ENCODE measurements around the gene TAOK3.
A peak's percentile ranks its signal among the peaks of the same experiment; 100 is the strongest.
"Not testable (repeated sequence)": the region's sequence is repeated elsewhere in the genome, so short reads cannot be mapped to it uniquely, and the experiment has no call there.

The TAOK3 gene

DNA sequence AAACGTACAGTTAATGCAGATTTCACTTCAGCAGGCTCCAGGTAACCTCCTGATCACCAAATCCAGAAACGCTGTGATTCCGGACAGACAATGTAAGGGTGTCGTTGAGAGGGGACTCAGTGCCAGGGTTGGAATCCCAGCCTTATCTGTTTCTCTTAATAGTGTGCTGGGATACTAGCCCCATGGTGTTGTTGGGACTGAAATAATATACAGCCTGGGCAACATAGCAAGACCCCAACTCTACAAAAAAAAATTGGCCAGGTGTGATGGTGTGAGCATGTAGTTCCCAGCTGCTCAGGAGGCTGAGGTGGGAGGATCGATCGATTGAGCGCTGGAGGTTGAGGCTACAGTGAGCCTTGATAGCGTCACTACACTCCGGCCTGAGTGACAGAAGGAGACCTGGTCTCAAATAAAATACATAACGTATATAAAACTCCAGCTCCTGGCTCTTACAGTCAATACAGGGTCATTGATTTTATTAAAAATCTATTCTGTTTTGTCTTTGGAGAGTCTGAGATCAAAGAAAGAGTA lies 235.5 kb downstream of the TAOK3 start:
- DNase-seq (ENCODE audit: low spot score), result no peak

DNA sequence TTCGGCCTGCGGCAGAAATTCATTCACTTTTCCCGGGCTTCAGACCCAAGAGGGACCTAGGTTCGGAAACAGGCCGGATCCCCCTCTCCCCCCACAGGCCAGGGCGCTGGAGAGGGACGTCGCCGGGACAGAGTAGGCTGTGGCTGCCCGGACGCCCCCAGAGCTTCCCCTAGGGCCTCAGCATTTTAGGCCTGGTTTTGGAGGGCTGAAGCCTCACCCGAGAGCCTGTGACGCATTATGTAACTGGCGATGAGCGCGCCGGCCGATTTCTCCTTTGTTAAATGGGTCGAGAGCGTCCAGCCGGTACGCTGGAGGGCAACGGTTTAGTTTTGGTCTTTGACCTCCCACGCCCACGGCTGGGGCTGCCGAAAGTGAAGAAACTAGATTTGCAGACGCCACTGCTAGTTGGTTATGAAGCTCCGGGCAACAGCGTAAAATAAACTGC lies 236.1 kb downstream of the TAOK3 start:
- peak; percentile 29 for DNase-seq (ENCODE audit: low spot score)

DNA sequence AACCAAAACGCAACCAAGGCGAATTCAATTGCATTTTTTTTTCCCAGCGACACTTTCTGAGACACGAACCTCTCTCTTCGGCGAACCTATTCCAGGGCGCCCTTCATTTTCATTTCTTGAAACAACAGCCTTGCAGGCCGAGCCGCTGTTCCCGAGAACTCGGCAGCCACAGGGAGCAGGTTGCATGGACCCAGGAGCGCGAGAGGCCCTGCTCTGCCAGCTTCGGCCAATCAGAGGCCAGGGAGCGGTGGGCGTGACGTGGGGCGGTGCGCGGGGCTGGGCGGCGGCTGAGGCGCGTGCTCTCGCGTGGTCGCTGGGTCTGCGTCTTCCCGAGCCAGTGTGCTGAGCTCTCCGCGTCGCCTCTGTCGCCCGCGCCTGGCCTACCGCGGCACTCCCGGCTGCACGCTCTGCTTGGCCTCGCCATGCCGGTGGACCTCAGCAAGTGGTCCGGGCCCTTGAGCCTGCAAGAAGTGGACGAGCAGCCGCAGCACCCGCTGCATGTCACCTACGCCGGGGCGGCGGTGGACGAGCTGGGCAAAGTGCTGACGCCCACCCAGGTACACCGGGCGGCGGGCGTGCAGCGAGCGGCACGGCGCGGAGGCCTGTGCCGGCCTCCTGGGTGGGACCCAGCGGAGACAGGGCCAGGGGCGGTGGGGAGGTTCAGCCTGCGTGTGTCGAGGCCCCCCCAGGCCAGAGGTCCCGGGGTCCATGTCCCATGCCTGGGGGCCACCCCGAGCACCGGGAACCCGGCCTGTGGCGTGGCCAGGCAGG lies 236.7 kb downstream of the TAOK3 start, which contains the start of gene PEBP1:
Gene PEBP1 (plus strand): TSS at position 337 of the 771 bp plus-strand sequence. CDS start 86 bp downstream, at position 423.
- peak; percentile 85 for DNase-seq (ENCODE audit: low spot score)

DNA sequence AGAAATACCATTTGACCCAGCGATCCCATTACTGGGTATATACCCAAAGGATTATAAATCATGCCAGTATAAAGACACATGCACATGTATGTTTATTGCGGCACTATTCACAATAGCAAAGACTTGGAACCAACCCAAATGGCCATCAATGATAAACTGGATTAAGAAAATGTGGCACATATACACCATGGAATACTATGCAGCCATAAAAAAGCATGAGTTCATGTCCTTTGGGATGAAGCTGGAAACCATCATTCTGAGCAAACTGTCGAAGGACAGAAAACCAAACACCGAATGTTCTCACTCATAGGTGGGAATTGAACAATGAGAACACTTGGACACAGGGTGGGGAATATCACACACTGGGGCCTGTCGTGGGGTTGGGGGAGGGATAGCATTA lies 243.3 kb downstream of the TAOK3 start:
- not testable (repeated sequence) for DNase-seq (ENCODE audit: low spot score)

DNA sequence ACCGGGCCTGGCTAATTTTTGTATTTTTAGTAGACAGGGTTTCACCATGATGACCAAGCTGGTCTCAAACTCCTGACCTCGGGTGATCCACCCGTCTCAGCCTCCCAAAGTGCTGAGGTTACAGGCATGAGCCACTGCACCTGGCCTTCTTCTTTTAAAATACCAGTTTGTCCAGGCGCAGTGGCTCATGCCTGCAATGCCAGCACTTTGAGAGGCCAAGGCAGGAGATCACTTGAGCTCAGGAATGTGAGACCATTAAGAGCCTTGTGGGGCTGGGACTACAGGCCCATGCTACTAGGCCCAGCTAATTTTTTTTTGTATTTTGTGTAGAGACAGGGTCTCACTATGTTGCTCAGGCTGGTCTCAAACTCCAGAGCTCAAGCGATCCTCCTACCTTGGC lies 244.8 kb downstream of the TAOK3 start:
- no peak for DNase-seq (ENCODE audit: low spot score)

DNA sequence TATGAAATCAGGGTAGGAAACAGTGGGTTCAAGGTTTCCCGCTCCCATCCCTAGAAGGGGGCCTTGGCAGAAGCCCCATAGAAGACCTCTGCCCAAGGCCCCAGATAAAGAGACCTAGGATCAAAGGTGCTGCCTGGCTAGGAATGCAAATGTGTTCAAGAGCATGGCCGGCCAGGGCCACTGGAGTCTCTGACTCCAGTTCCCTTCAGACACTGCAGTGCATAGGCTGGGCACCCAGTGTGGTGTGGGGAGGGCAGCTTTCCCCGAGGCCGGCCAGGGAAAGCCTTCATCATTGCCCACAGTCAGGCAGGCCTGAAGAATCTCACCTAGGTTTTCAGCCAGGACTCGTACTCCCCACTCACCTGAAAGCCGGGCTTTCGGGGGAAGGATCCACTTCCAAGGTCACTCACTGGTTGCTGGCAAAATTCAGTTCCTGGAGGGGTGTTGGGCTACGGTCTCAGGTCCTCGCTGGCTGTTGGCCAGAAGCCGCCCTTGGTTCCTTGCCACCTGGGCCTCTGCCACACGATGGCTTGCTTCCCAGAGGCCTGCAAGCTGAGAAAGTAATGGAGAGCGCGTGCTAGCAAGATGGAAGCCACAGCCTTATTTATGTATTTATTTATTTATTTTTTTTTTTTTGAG lies 246.5 kb downstream of the TAOK3 start:
- no peak for DNase-seq (ENCODE audit: low spot score)

DNA sequence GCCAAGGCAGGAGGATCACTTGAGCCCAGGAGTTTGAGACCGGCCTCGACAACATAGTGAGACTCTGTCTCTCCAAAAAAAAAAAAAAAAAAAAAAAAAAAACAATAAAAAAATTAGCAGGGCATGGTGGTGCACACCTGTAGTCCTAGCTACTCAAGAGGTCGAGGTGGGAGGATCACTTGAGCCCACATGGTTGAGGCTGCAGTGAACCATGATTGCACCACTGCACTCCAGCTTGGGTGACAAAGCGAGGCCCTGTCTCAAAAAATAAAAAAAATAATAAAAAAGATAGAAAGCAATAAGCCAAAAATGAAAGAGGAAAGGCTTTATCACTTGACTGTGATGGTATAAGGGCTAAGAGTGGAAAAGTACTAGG lies 247.0 kb downstream of the TAOK3 start:
- no peak for DNase-seq (ENCODE audit: low spot score)

DNA sequence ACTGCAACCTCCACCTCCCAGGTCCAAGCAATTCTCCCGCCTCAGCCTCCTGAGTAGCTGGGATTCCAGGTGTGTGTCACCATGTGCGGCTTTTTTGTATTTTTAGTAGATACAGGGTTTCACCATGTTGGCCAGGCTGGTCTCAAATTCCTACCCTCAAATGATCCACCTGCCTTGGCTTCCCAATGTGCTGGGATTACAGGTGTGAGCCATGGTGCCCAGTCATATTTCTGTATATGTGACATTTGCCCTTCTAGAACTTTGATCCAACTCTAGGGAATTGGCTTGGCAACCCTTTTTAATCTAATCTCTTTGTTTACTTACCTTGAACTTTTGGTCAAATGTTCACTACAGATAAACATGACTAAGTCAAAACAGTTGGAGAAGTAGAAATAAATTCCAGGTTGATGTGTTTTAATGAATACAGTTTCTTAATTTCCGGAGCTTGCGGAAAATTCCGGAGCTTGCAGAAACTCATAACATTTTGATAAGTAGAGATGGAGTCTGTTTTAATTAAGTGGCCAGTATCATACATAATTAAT lies 248.3 kb downstream of the TAOK3 start:
- DNase-seq (ENCODE audit: low spot score), result no peak

DNA sequence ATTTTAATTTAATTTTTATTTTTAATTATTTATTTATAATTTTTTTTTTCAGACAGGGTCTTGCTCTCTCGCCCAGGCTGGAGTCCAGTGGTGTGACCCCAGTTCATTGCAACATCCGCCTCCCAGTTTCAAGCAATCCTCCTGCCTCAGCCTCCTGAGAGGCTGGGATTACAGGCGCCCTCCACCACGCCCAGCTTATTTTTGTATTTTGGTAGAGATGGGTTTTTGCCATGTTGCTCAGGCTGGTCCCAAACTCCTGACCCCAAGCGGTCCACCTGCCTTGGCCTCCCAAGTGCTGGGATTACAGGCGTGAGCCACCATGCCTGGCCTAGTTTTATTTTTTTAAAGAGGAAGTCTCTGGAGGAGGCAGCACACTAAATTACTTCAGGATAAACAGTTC lies 250.4 kb downstream of the TAOK3 start:
- no peak for DNase-seq (ENCODE audit: low spot score)

DNA sequence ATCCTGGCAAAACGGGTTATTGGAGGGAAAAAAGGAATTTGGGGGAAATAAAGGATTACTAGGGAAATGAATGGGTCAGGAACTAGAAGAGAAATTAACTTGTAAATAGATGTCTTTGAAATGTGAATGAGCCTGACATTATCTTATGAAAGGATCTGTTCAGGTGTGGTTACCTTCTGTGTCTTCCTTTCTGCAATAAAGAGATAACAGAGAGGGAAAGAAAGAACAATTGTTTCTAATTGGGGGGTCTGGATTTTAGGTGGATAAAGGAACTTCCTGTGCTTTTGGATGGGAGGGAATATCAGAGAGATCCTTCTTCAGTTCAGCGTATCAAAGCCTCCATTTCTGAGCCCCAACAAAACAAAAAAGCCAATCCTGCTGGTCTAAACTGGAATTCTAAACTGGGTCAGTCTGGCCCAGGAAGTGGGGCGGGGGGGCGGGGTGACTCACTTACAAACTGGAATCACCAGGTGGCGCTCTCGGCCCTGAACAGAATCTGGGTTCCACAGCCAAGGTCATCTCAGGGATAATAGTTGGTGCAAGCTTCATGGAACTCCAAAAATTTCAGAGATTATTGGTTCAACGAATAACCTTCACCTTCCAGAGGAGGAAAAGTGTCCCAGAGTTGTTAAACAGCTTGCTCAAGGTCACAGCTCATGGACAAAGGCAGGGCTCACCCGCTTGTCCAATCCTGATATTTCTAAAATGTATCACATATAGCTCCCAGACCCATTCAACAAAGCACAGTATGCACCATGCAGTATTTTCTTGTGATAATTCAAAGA lies 251.9 kb downstream of the TAOK3 start:
- peak; percentile 69 for DNase-seq (ENCODE audit: low spot score)

DNA sequence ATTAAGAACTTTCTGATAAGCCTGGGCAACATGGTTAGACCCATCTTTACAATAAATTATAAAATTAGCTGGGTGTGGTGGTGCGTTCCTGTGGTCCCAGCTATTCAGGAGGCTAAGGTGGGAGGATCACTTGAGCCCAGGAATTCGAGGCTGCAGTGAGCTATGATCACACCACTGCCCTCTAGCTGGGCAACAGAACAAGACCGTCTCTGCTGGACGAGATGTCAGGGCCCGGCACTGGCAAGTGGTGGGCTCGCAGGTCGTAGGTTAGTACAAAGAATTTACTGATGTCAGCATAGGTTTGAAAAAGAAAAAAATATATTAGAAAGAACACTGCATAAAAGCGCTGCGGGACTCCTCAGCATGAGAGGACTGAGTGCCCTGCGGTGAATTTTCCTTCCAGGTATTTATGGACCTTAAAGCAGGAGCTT lies 253.2 kb downstream of the TAOK3 start:
- no peak for DNase-seq (ENCODE audit: low spot score)

DNA sequence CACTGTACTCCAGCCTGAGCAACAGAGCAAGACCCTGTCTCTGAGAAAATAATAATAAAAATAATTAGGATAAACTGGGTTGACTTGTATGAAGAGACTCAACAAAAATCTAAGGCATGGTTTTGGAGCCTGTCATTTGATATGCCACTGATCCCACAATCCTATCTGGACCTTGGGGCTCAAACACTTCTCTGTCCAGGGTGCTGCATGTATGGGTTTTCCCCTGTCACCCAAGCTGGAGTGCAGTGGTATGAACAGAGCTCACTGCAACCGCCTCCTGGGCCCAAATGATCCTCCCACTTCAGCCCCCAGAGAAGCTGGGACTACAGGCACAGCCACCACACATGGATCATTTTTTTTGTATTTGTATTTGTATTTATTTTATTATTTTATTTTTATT lies 263.6 kb downstream of the TAOK3 start:
- no peak for DNase-seq (ENCODE audit: low spot score)

DNA sequence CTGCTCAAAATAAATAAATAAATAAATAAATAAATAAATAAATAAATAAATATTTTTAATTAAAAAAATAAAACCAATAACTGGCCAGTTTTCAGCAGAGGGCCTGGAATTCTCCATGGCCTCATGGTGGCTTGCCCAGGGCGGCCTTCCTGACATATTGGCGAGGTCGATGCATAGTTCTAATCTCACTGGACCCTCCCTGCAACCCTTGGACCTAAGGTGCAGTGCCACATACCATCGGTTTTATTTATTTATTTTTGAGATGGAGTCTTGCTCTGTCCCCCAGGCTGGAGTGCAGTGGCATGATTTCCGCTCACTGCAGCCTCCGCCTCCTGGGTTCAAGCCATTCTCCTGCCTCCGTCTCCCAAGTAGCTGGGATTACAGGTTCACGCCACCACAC lies 265.0 kb downstream of the TAOK3 start:
- no peak for DNase-seq (ENCODE audit: low spot score)

DNA sequence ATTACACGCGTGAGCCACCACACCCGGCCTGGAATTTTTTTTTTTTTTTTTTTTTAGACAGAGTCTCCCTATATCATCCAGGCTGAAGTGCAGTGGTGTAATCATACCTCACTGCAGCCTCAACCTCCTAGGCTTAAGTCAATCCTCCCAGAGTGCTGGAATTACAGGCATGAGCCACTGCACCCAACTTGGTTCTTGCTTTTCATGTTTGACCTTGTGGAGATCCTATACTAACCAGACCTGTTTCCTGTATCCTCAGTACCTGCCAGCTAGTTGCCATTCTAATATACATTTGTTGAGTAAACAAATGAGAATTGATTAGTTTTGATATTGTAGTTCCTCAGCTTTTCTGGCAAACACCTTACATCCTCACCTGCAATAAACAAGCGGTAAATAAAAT lies 265.7 kb downstream of the TAOK3 start:
- no peak for DNase-seq (ENCODE audit: low spot score)

DNA sequence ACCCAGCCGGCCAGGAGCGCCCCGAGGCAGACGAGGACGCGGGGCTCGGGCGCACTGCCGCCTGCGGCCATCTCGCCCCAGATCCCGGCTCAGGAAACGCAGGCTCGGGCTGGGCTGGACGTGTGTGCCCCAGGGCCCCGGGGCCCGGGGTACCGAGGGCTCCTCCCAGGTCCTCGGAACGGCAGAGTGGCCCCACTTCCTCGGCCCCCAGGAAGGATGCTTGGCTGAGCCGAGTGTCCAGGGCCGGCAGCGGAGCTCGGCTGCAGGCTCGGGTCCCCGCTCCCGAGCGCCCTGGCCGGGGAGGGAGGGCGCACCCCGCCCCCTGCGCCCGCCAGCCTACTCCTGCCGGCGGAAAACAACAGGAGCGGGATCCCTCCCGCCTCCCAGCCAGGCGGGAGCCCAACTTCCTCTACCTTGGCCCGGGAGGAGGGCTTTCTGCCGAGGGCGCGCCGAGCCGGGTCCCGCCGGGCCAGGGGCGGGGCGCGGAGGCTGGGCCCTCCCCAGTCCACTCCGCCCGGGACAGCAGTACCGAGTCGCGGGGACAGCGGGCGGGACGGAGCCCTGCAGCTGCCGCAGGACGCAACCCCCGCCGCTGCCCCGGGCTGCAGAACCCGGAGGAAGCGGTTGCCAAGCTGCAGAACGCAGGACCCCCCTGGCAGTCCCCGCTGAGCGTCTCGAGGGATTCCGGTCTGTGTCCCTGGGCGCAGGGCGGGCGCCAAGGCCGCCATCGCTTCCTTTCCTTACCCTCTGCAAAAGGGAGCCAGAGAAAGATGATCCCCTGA lies 268.9 kb downstream of the TAOK3 start, which contains the start of gene VSIG10:
Gene VSIG10 (minus strand): TSS at position 411 of the 782 bp plus-strand sequence. CDS start 340 bp downstream, at position 71.
- DNase-seq (ENCODE audit: low spot score), result peak; percentile 77

DNA sequence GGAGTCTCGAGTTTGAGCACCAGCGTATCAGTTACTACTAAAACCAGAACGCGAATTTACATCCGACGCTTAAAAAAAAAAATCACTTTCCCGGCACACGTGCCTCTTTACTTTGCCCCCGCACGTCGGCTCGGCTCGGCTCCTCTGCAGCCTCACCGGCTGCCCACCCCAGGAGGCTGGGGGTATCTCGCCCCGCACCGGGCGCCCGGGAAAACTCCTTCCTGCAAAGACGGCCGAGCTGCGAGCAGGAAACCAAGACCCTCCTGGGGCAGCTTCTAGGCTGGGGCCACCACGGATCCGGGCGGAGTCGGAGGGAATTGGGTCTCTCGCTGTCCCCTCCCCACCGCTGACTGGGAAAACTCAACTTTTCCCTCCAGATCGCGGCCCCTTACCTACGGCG lies 269.5 kb downstream of the TAOK3 start:
- DNase-seq (ENCODE audit: low spot score), result no peak

DNA sequence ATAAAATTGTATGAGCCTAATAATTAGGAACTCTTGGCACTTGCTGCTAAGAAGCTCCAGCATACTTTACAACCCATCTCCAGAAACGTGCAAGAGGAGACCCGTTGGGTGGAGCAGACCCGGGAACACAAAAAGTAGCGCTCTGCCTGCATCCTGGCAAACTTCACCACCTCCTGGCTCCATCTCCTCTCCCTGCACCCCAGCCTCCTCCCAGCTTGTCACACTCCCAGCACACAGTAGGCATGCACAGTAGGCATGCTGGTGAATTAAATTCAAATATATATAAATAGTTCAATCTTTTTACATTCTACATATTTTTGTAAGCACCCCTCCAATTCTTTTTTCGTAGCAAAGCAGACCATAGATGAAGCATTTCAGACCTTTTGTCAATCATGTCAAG lies 270.1 kb downstream of the TAOK3 start:
- no peak for DNase-seq (ENCODE audit: low spot score)

DNA sequence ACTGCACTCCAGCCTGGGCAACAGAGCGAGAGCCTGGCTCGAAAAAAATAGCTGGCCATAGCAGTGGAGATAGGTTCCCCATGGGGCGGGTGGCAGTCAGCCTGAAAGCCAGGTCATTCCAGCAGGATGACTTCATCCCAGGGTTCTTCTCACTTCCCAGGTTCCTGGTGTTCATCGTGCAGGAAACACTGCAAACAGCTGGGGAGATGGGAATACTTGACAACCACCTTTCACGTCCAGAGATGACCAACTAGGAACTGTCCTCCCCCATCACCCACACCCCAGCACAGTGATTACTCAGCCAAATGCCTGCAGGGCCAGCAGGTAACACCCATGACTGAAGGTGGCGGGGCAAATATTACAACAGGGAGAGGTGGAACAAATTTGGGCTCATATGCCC lies 270.6 kb downstream of the TAOK3 start:
- peak; percentile 75 for DNase-seq (ENCODE audit: low spot score)

DNA sequence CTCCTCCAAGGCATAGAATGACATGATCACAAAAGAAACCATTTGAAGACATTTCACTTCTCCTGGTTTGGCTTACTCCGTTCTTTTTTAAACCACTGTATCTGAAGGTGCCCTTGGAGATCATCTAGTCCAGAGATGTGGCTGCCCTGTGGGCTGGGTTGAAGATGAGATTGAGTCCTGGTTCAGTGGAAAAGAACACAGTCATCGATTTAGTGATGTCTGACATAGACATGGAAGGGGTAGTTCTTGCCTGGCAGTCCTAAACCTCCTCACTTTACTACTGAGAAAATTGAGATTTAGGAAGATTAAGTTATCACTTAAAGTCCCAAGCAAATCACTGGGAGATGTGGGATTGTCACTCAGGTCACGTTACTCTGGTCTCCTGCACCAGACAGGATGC lies 271.7 kb downstream of the TAOK3 start:
- no peak for DNase-seq (ENCODE audit: low spot score)
